DND-41 (cell line): ENCODE results near the gene PTBP1.

Source experiments
- ATAC-seq: fragments of 200-7000 bp; cut with Tn5 transposase; 3 replicates; pipeline ENCODE4 v1.9.1; 2021; ENCODE audit warnings: low read depth; ENCODE audit not compliant: insufficient read depth
- DNase-seq: peaks from one replicate; pipeline ENCODE4 v3.0.0-alpha.2; 2020
- H2AFZ ChIP-seq: 2 replicates; pipeline ENCODE4 v1.6.0; 2012; ENCODE audit warnings: low read depth, low read length
- H3K27ac ChIP-seq: 2 replicates; pipeline ENCODE4 v1.5.1; 2012; ENCODE audit warnings: low read length, inconsistent platforms
- H3K27me3 ChIP-seq: fragments of 200-600 bp; sonication (generic); 2 replicates; pipeline ENCODE4 v1.6.0; 2012; ENCODE audit warnings: low read length, mild to moderate bottlenecking, inconsistent platforms; ENCODE audit not compliant: insufficient read depth, poor library complexity
- H3K36me3 ChIP-seq: 2 replicates; pipeline ENCODE4 v1.5.1; 2012; ENCODE audit warnings: low read length, inconsistent platforms; ENCODE audit not compliant: insufficient read depth
- H3K4me1 ChIP-seq: 2 replicates; pipeline ENCODE4 v1.5.1; 2012; ENCODE audit warnings: mild to moderate bottlenecking, low read length; ENCODE audit not compliant: insufficient read depth
- H3K4me2 ChIP-seq: 2 replicates; pipeline ENCODE4 v1.6.0; 2012; ENCODE audit warnings: mild to moderate bottlenecking, moderate library complexity, low read length, inconsistent platforms; ENCODE audit not compliant: insufficient read depth
- H3K4me3 ChIP-seq, 2 experiments: fragments of 200-600 bp in 1 of 2; shearing (Covaris generic) in 1 of 2; 2 replicates each; pipeline ENCODE4 v1.5.1; 2012 to 2016; ENCODE audit warnings: inconsistent platforms in 2 of 2, low read length in 2 of 2, mild to moderate bottlenecking in 2 of 2, low read depth in 1 of 2, moderate library complexity in 1 of 2
- H3K79me2 ChIP-seq: 2 replicates; pipeline ENCODE4 v1.6.0; 2012; ENCODE audit warnings: low read length, inconsistent platforms; ENCODE audit not compliant: insufficient read depth
- H3K9ac ChIP-seq: 2 replicates; pipeline ENCODE4 v1.6.0; 2012; ENCODE audit warnings: low read depth, mild to moderate bottlenecking, inconsistent platforms, low read length, moderate library complexity
- H3K9me3 ChIP-seq: 2 replicates; pipeline ENCODE4 v1.5.1; 2012; ENCODE audit warnings: low read length, moderate library complexity, mild to moderate bottlenecking, inconsistent platforms; ENCODE audit not compliant: insufficient read depth, severe bottlenecking
- H4K20me1 ChIP-seq: 2 replicates; pipeline ENCODE4 v1.6.0; 2012; ENCODE audit warnings: low read length; ENCODE audit not compliant: insufficient read depth
- EZH2 ChIP-seq: IDR thresholded peaks from 3 replicates; pipeline ENCODE4 v1.6.1; 2012; ENCODE audit warnings: borderline replicate concordance, low read depth, mild to moderate bottlenecking, moderate library complexity, low read length, inconsistent platforms; ENCODE audit not compliant: severe bottlenecking
- TF ChIP-seq, protein P1 (sequence below): IDR thresholded peaks from 2 replicates; pipeline ENCODE4 v1.5.1; 2012; ENCODE audit warnings: borderline replicate concordance, low read length, moderate library complexity, mild to moderate bottlenecking; ENCODE audit not compliant: poor library complexity, severe bottlenecking; ENCODE audit errors: extremely low read depth

Gene PTBP1

DNA sequence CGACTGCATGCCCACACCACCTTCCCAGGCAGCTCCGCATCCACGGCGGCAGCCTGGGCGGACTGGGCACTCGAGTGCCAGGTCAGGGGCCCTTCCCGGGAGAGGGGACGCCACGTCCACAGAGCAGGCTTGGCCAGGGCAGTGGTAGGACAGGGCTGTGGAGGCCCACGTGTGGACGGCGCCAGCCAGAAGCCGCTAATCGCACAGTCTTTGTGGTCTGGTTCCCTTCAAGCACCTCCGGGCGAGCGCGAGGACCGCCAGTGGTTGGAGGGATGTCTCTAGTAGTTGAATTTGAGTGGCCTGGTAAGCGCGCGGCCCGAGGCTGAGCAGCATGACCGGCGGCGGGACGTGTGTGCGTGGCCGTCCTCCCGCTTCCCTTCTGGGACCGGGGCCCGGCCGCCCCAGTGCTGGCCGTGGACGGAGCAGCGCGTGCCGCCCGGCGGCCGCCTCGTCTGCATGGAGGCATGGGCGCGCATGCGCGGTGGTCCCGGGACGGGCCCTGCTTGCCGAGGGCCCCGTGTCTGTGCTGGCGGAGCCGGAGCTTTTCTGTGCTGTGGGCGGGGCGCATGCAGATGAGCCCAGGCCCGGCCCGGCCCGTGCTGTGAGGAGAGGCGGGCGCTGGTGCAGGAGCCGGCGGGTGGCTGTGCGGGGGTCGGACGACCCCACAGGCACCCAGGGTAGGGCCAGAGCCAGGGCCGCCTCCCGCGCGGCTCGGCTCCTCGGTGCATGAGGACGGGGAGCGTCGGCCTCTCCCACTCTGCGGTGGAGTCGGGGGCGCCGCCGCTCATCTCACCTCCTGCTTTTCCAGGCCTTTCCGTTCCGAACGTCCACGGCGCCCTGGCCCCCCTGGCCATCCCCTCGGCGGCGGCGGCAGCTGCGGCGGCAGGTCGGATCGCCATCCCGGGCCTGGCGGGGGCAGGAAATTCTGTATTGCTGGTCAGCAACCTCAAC, 8.6 kb downstream of the PTBP1 start:
- no peaks in the 10 kb centered on the region for H3K9me3 ChIP-seq
- peaks cover 97% of the 10 kb centered on the region for H4K20me1 ChIP-seq
- no peak overlapping the region for H3K9ac ChIP-seq
- no peak overlapping the region for H3K4me2 ChIP-seq
- H3K27me3 ChIP-seq = no peaks in the 10 kb centered on the region
- H3K79me2 ChIP-seq = peaks cover 90% of the 10 kb centered on the region
- TF ChIP-seq, protein P1, sequence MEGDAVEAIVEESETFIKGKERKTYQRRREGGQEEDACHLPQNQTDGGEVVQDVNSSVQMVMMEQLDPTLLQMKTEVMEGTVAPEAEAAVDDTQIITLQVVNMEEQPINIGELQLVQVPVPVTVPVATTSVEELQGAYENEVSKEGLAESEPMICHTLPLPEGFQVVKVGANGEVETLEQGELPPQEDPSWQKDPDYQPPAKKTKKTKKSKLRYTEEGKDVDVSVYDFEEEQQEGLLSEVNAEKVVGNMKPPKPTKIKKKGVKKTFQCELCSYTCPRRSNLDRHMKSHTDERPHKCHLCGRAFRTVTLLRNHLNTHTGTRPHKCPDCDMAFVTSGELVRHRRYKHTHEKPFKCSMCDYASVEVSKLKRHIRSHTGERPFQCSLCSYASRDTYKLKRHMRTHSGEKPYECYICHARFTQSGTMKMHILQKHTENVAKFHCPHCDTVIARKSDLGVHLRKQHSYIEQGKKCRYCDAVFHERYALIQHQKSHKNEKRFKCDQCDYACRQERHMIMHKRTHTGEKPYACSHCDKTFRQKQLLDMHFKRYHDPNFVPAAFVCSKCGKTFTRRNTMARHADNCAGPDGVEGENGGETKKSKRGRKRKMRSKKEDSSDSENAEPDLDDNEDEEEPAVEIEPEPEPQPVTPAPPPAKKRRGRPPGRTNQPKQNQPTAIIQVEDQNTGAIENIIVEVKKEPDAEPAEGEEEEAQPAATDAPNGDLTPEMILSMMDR = no peak
- no peak for TF ChIP-seq EZH2
- no peak overlapping the region for H3K4me3 ChIP-seq
- no peak overlapping the region for H3K27ac ChIP-seq
- no peak overlapping the region for H2AFZ ChIP-seq
- DNase-seq (no peak), ATAC-seq (no peak)
- H3K4me1 ChIP-seq = peaks cover 16% of the 10 kb centered on the region
- peaks cover 99% of the 10 kb centered on the region for H3K36me3 ChIP-seq

- H3K27me3 ChIP-seq = no peaks in the 10 kb centered on the region
- no peak overlapping the region for H3K4me3 ChIP-seq
- H2AFZ ChIP-seq = no peak overlapping the region
- H3K9ac ChIP-seq = no peak overlapping the region
- no peaks in the 10 kb centered on the region for H3K9me3 ChIP-seq
- no peak overlapping the region for H3K4me2 ChIP-seq
- peaks cover 79% of the 10 kb centered on the region for H3K79me2 ChIP-seq
- ATAC-seq = no peak; the same call in 2 of the 3 replicates
- H3K27ac ChIP-seq = no peak overlapping the region
- H3K4me1 ChIP-seq = peaks cover 5% of the 10 kb centered on the region
- peaks cover 99% of the 10 kb centered on the region for H3K36me3 ChIP-seq
- no peak for DNase-seq
- H4K20me1 ChIP-seq = peaks cover 96% of the 10 kb centered on the region
- TF ChIP-seq EZH2 = no peak
- TF ChIP-seq, protein P1 = no peak
Observed at GRCh38 chr19:806815-807421, 9.7 kb downstream of the PTBP1 start.

GRCh38 chr19:807627-808422, 10.6 kb downstream of the PTBP1 start:
- no peak for ATAC-seq
- Histone ChIP-seq H3K27ac (no peak overlapping the region), H3K9ac (no peak overlapping the region), H2AFZ (no peak overlapping the region), H3K4me1 (no peaks in the 10 kb centered on the region), H3K27me3 (no peaks in the 10 kb centered on the region), H3K4me3 (no peak overlapping the region), H3K36me3 (peaks cover 93% of the 10 kb centered on the region), H4K20me1 (peaks cover 90% of the 10 kb centered on the region), H3K4me2 (no peak overlapping the region), H3K79me2 (peaks cover 70% of the 10 kb centered on the region), H3K9me3 (no peaks in the 10 kb centered on the region)
- TF ChIP-seq, protein P1 = no peak
- TF ChIP-seq EZH2 = no peak
- DNase-seq = no peak
